ENCODE measurements around the gene NCOR1. TPM values are rescaled to one million over a fixed set of nuclear protein-coding genes. Genes with fewer than 3 reads are reported as not detected.
A peak's percentile ranks its signal among the peaks of the same experiment; 100 is the strongest.
"Not testable (repeated sequence)": the region's sequence is repeated elsewhere in the genome, so short reads cannot be mapped to it uniquely, and the experiment has no call there.

Gene NCOR1
- polyA plus RNA-seq, 3 donors from 2014 or later = 18.8 to 192 (median 35.0) TPM

DNA sequence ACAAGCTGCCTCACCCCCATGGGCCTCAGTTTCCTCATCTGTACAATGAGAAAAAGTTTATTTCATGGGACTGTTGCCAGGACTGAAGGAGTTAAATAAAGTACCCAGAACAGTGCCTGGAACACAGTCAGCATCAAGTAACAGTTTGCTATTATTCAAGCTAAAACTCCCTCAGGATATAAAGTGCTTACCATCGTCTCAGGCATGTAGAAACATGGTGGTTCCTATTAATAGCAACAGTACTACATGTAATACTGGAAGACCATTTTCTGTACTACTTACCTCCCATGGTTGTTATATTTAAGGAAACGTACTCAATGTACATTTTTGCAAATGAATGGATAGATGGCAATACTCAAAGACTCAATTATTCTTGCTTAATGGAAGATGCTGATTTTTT is 93.4 kb downstream of the NCOR1 start:
- peak overlapping the region in 1 of 6 donors; percentile 55 for H3K27ac Mint-ChIP-seq
- H3K36me3 Mint-ChIP-seq = peaks cover 12 to 41% (median 31%) of the 10 kb centered on the region in 3 donors

GRCh38 chr17:16120937-16121336 is 94.4 kb downstream of the NCOR1 start:
- H3K4me1 Mint-ChIP-seq = peaks cover 4 to 21% of the 10 kb centered on the region in 2 donors
- no peak overlapping the region for H3K27ac Mint-ChIP-seq
- H3K4me3 Mint-ChIP-seq = no peak overlapping the region
- H3K27me3 Mint-ChIP-seq (ENCODE audit: low read depth in 3 of 3) = no peaks in the 10 kb centered on the region
- H3K36me3 Mint-ChIP-seq = peaks cover 21 to 49% (median 40%) of the 10 kb centered on the region in 3 donors
- peaks cover 0 to under 1% (median 0%) of the 10 kb centered on the region in 6 donors for H3K9me3 Mint-ChIP-seq
- no peak for DNase-seq

More for the DNA sequence above, 93.4 kb downstream of the NCOR1 start:
- H3K4me3 Mint-ChIP-seq = no peak overlapping the region
- H3K27me3 Mint-ChIP-seq (ENCODE audit: low read depth in 3 of 3) = no peaks in the 10 kb centered on the region
- peaks cover 4 to 21% of the 10 kb centered on the region in 2 donors for H3K4me1 Mint-ChIP-seq
- H3K9me3 Mint-ChIP-seq = no peaks in the 10 kb centered on the region
- DNase-seq = no peak

DNA sequence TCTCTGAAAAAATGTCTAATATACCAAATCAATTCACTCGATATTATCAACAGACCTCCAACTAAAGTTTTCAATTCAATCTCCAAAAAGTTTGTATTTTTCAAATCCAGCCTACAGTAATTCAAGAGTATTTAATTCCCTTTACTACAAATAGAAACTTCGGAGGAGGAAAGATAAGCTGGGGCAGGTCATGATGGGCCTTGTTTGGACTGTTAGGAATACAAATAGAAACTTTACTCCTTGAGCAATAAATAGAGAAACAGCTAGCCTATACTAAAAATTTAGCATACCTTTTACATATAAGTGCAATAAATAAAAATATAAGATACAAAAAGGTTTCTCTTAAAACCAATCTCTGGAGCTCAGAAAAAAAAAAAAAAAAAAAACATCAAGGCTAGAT is 98.2 kb downstream of the NCOR1 start:
- H3K4me1 Mint-ChIP-seq = peaks cover 6 to 7% of the 10 kb centered on the region in 2 donors
- H3K9me3 Mint-ChIP-seq = peaks cover 0 to 10% (median 4%) of the 10 kb centered on the region in 6 donors
- DNase-seq = no peak
- H3K27ac Mint-ChIP-seq = no peak overlapping the region
- no peak overlapping the region for H3K4me3 Mint-ChIP-seq
- peaks cover 51 to 64% (median 57%) of the 10 kb centered on the region in 3 donors for H3K36me3 Mint-ChIP-seq
- H3K27me3 Mint-ChIP-seq (ENCODE audit: low read depth in 3 of 3) = peaks cover 0 to 5% (median 0%) of the 10 kb centered on the region in 3 donors

DNA sequence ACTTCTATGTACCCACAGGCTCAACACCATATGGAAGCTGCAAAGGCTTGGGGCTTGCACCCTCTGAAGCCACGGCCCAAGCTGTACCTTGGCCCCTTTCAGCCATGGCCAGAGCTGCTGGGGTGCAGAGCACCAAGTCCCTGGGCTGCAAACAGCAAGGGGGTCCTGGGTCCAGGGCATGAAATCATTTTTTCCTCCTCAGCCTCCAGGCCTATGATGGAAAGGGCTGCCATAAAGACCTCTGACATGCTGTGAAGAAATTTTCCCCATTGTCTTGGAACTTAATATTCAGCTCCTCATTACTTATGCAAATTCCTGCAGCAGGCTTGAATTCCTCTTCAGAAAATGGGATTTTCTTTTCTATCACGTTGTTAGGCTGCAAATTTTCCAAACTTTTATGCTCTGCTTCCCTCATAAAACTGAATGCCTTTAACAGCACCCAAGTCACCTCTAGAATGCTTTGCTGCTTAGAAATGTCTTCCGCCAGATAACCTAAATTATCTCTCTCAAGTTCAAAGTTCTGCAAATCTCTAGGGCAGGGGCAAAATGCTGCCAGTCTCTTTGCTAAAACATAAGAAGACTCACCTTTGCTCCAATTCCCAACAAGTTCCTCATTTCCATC is 100.1 kb downstream of the NCOR1 start:
- not testable (repeated sequence) for H3K4me3 Mint-ChIP-seq; DNase-seq; H3K4me1 Mint-ChIP-seq; H3K27me3 Mint-ChIP-seq (ENCODE audit: low read depth in 3 of 3)
- H3K36me3 Mint-ChIP-seq = peaks cover 51 to 62% (median 53%) of the 10 kb centered on the region in 3 donors
- peak overlapping the region in 1 of 6 donors; percentile 11 for H3K27ac Mint-ChIP-seq
- H3K9me3 Mint-ChIP-seq = peaks cover 0 to 10% (median 4%) of the 10 kb centered on the region in 6 donors

GRCh38 chr17:16108871-16109270 is 106.5 kb downstream of the NCOR1 start:
- no peak overlapping the region for H3K4me3 Mint-ChIP-seq
- DNase-seq = no peak
- H3K27ac Mint-ChIP-seq = peak overlapping the region in 1 of 6 donors; percentile 6
- H3K9me3 Mint-ChIP-seq = no peaks in the 10 kb centered on the region
- H3K27me3 Mint-ChIP-seq (ENCODE audit: low read depth in 3 of 3) = peaks cover 0 to 4% (median 3%) of the 10 kb centered on the region in 3 donors
- peaks cover 19 to 29% (median 19%) of the 10 kb centered on the region in 3 donors for H3K36me3 Mint-ChIP-seq
- H3K4me1 Mint-ChIP-seq = peaks cover 0 to 4% of the 10 kb centered on the region in 2 donors

DNA sequence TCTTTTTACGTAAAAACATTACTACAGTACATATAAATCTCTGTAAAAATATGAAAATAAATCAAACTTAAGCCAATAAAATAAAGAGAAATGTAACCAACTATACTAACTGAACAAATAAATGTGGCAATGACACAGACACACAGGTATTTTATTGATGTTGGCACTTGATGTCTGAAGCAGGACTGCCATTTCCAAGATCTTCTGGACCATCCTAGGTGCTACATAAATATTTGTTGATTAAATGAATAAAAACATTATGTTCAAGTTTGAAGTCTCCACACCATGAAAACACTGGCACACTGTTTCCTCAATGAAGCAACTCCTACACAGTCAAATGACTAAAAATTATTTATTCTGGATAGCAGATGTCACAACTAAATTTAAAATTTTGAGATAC is 106.9 kb downstream of the NCOR1 start:
- Mint-ChIP-seq H3K27me3 (ENCODE audit: low read depth in 3 of 3) (peaks cover 0 to 4% (median 3%) of the 10 kb centered on the region in 3 donors), H3K27ac (no peak overlapping the region), H3K4me1 (peaks cover 2 to 4% of the 10 kb centered on the region in 2 donors), H3K36me3 (peaks cover 16 to 27% (median 17%) of the 10 kb centered on the region in 3 donors), H3K9me3 (no peaks in the 10 kb centered on the region), H3K4me3 (no peak overlapping the region)
- DNase-seq = no peak

DNA sequence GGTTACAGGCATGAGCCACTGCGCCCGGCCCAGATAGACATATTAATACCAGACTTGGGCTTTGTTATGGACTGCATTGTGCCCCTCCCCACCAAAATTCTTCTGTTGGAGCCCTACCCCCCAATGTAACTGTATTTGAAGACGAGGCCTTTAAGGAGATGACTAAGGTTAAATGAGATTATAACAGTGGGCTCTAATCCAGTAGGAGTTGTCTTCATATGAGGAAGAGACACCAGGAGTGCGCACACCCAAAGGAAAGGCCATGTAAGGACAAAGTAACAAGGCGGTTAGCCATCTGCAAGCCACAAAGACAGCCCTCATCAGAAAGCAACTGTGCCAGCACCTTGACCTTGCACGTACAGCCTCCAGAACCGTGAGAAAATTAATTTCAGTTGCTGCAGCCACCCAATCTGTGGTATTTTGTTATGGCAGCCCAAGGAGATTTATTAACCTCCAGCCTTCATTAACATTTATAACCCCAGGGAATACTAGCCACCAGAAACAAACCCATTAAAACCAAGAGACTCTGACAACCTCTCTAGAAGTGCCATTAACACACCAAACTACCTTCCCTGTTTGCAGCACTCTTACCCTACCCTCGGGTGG is 108.1 kb downstream of the NCOR1 start:
- no peak for DNase-seq
- H3K9me3 Mint-ChIP-seq = peaks cover 0 to 2% (median 0%) of the 10 kb centered on the region in 6 donors
- peaks cover 0 to 6% (median under 1%) of the 10 kb centered on the region in 3 donors for H3K27me3 Mint-ChIP-seq (ENCODE audit: low read depth in 3 of 3)
- peak overlapping the region in 2 of 6 donors; percentile 11 to 38 for H3K27ac Mint-ChIP-seq
- peaks cover 11 to 30% (median 13%) of the 10 kb centered on the region in 3 donors for H3K36me3 Mint-ChIP-seq
- H3K4me3 Mint-ChIP-seq = no peak overlapping the region
- H3K4me1 Mint-ChIP-seq = peaks cover 4 to 8% of the 10 kb centered on the region in 2 donors

DNA sequence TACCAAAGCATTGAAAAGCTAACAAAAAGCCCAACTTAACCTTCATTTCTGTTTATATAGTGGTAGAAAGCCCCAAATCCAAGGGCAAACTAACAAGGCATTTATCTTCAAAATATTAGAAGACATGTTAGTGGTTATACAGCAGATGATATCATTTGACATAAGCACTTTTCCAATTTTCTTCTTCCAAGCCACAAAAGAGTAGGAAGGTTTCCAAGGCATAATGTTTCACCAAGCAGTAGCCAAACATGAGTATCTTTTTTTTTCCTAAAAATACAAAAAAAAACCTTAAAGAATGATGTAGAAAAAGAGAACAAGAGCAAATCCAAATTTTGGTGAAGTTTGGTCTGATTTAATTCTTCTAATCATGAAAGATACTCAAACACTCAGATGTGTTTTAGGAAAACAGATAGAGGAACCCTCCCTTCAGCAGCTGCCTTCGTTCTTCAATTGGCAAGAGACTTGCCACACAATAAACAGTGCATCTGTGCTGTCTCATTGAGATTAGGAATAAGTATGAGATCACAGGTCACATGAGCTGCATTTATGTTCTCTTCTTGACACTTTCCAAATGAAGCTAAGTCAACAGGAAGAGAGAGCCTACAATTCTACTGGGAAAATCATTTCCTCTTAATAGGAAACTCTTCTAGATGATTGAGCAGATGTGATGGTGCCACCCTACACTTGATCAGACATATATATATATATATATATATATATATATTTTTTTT is 109.0 kb downstream of the NCOR1 start:
- H3K4me1 Mint-ChIP-seq = peaks cover 4 to 8% of the 10 kb centered on the region in 2 donors
- peaks cover 0 to 2% (median 0%) of the 10 kb centered on the region in 6 donors for H3K9me3 Mint-ChIP-seq
- DNase-seq = no peak
- peak overlapping the region in 4 of 6 donors; percentile 17 to 46 (median 27) for H3K27ac Mint-ChIP-seq
- H3K4me3 Mint-ChIP-seq = no peak overlapping the region
- peaks cover 0 to 6% (median 0%) of the 10 kb centered on the region in 3 donors for H3K27me3 Mint-ChIP-seq (ENCODE audit: low read depth in 3 of 3)
- peaks cover 11 to 34% (median 16%) of the 10 kb centered on the region in 3 donors for H3K36me3 Mint-ChIP-seq

- Mint-ChIP-seq H3K4me1 (peaks cover 4 to 14% of the 10 kb centered on the region in 2 donors), H3K36me3 (peaks cover 11 to 41% (median 21%) of the 10 kb centered on the region in 3 donors), H3K27me3 (ENCODE audit: low read depth in 3 of 3) (peaks cover 0 to 6% (median 0%) of the 10 kb centered on the region in 3 donors), H3K4me3 (no peak overlapping the region), H3K9me3 (peaks cover 0 to 5% (median 0%) of the 10 kb centered on the region in 6 donors), H3K27ac (no peak overlapping the region)
- DNase-seq = no peak
These were observed 111.1 kb downstream of the NCOR1 start for GRCh38 chr17:16104189-16104588.

DNA sequence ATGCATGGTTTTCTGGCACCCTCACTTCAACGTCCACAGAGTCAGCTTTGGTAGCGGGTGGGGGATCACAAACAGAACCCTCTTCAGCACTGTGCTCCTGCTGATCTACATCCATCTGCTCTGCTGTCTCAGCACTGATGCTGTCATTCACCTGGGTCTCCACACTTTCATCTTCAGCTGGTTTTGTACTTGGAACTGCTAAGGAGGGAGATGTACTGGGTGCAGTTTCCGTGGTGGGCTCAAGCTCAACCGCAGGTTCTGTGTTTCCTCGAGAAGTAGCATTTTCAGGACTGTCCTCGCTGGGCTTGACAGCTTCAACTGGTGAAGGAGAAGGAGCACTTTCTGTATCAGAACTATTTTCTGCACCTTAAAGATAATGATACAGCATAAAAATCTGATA is 113.9 kb downstream of the NCOR1 start:
- Mint-ChIP-seq H3K4me1 (peaks cover 2 to 24% of the 10 kb centered on the region in 2 donors), H3K36me3 (peaks cover 21 to 50% (median 28%) of the 10 kb centered on the region in 3 donors), H3K27me3 (ENCODE audit: low read depth in 3 of 3) (peaks cover 0 to 3% (median 0%) of the 10 kb centered on the region in 3 donors), H3K9me3 (peaks cover 0 to 5% (median 0%) of the 10 kb centered on the region in 6 donors), H3K27ac (peak overlapping the region in 2 of 6 donors; percentile 23 to 30), H3K4me3 (no peak overlapping the region)
- no peak for DNase-seq

DNA sequence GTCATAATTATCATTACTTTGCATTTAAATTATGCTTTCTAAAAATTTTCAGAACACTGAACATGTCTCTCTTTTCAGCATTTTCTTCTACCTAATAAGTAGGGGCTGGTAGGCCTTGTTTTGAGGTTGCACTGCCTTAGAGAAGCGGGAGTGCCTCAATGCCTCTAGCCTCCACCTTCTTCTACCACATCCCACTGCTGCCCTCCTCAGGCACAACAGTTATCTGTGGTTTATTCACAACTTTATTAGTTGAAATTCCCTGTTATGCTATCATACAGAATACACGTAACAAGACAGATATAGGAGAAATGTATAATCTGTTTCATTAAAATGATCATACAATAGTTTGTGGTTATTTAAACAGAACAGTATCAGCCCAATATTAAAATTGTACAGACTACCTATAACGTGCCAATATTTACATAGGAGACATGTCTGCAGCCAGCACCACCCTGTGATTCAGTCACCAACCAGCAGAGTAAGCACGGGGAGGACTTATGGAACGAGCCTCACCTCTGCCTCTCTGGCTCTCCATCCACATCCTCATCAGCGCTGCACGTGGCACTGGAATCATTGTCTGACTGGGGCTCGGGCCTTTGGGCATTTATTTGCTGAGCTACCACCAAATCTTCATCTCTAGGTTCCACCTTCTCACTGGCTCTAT is 114.5 kb downstream of the NCOR1 start:
- Mint-ChIP-seq H3K27me3 (ENCODE audit: low read depth in 3 of 3) (peaks cover 0 to 3% (median 0%) of the 10 kb centered on the region in 3 donors), H3K36me3 (peaks cover 24 to 50% (median 28%) of the 10 kb centered on the region in 3 donors), H3K27ac (peak overlapping the region in 1 of 6 donors; percentile 23), H3K4me3 (no peak overlapping the region), H3K9me3 (peaks cover 0 to 5% (median 0%) of the 10 kb centered on the region in 6 donors), H3K4me1 (peaks cover 2 to 25% of the 10 kb centered on the region in 2 donors)
- no peak for DNase-seq

GRCh38 chr17:16091773-16092172 is 123.6 kb downstream of the NCOR1 start:
- Mint-ChIP-seq H3K9me3 (no peaks in the 10 kb centered on the region), H3K27ac (peak overlapping the region in 2 of 6 donors; percentile 0 to 29), H3K36me3 (peaks cover 9 to 20% (median 15%) of the 10 kb centered on the region in 3 donors), H3K27me3 (ENCODE audit: low read depth in 3 of 3) (no peaks in the 10 kb centered on the region), H3K4me3 (no peak overlapping the region), H3K4me1 (peaks cover 3 to 18% of the 10 kb centered on the region in 2 donors)
- DNase-seq = no peak

GRCh38 chr17:16086957-16087356 is 128.4 kb downstream of the NCOR1 start:
- H3K9me3 Mint-ChIP-seq = no peaks in the 10 kb centered on the region
- DNase-seq = no peak
- no peak overlapping the region for H3K4me3 Mint-ChIP-seq
- peaks cover 8 to 28% of the 10 kb centered on the region in 2 donors for H3K4me1 Mint-ChIP-seq
- H3K27ac Mint-ChIP-seq = peak overlapping the region in 2 of 6 donors; percentile 2 to 45
- peaks cover 3 to 14% (median 7%) of the 10 kb centered on the region in 3 donors for H3K36me3 Mint-ChIP-seq
- H3K27me3 Mint-ChIP-seq (ENCODE audit: low read depth in 3 of 3) = no peaks in the 10 kb centered on the region
